ENCODE data around the gene E2F3.

Gene E2F3

GRCh38 chr6:20362623-20363022, 39.1 kb upstream of the E2F3 start:
- in situ Hi-C loops (cut with HindIII; ENCODE audit: low pct_ligation_motif_present, low sequenced_read_pairs) = no loop called here
- no peak overlapping the region for H3K4me3 ChIP-seq (ENCODE audit: low read depth, low read length)
- H3K27ac ChIP-seq = no peak overlapping the region
- no peak for TF ChIP-seq CTCF (IDR thresholded peaks at IDR 0.05; ENCODE audit: low read depth, low read length, missing control alignments)
- no peaks in the 10 kb centered on the region for H3K36me3 ChIP-seq (replicated peaks)
- H3K27me3 ChIP-seq (replicated peaks) = no peaks in the 10 kb centered on the region
- DNase-seq = no peak

GRCh38 chr6:20364327-20364726, 37.4 kb upstream of the E2F3 start:
- in situ Hi-C loops (cut with HindIII; ENCODE audit: low pct_ligation_motif_present, low sequenced_read_pairs) = no loop called here
- no peak for TF ChIP-seq CTCF (IDR thresholded peaks at IDR 0.05; ENCODE audit: low read depth, low read length, missing control alignments)
- Histone ChIP-seq H3K36me3 (replicated peaks) (no peaks in the 10 kb centered on the region), H3K27ac (no peak overlapping the region), H3K27me3 (replicated peaks) (no peaks in the 10 kb centered on the region), H3K4me3 (ENCODE audit: low read depth, low read length) (no peak overlapping the region)
- no peak for DNase-seq

GRCh38 chr6:20365456-20365855, 36.2 kb upstream of the E2F3 start:
- no peak for TF ChIP-seq CTCF (IDR thresholded peaks at IDR 0.05; ENCODE audit: low read depth, low read length, missing control alignments)
- DNase-seq = no peak
- no peak overlapping the region for H3K4me3 ChIP-seq (ENCODE audit: low read depth, low read length)
- no peak overlapping the region for H3K27ac ChIP-seq
- H3K27me3 ChIP-seq (replicated peaks) = no peaks in the 10 kb centered on the region
- in situ Hi-C loops (cut with HindIII; ENCODE audit: low pct_ligation_motif_present, low sequenced_read_pairs) = no loop called here
- H3K36me3 ChIP-seq (replicated peaks) = no peaks in the 10 kb centered on the region

GRCh38 chr6:20366082-20366830, 35.4 kb upstream of the E2F3 start:
- no peak for DNase-seq
- no peak overlapping the region for H3K4me3 ChIP-seq (ENCODE audit: low read depth, low read length)
- in situ Hi-C loops (cut with HindIII; ENCODE audit: low pct_ligation_motif_present, low sequenced_read_pairs) = no loop called here
- H3K27ac ChIP-seq = no peak overlapping the region
- no peaks in the 10 kb centered on the region for H3K27me3 ChIP-seq (replicated peaks)
- H3K36me3 ChIP-seq (replicated peaks) = no peaks in the 10 kb centered on the region
- no peak for TF ChIP-seq CTCF (IDR thresholded peaks at IDR 0.05; ENCODE audit: low read depth, low read length, missing control alignments)

- Histone ChIP-seq H3K4me3 (ENCODE audit: low read depth, low read length) (no peak overlapping the region), H3K36me3 (replicated peaks) (no peaks in the 10 kb centered on the region), H3K27me3 (replicated peaks) (no peaks in the 10 kb centered on the region), H3K27ac (no peak overlapping the region)
- no peak for DNase-seq
- TF ChIP-seq CTCF (IDR thresholded peaks at IDR 0.05; ENCODE audit: low read depth, low read length, missing control alignments) = no peak
- in situ Hi-C loops (cut with HindIII; ENCODE audit: low pct_ligation_motif_present, low sequenced_read_pairs) = no loop called here
These were observed 33.8 kb upstream of the E2F3 start for GRCh38 chr6:20367743-20368485.

Data from brain microvascular endothelial cell (primary cell).